ENCODE data around the gene MIA2.
"Not testable (repeated sequence)": the region's sequence is repeated elsewhere in the genome, so short reads cannot be mapped to it uniquely, and the experiment has no call there.

MIA2 gene

GRCh38 chr14:39230416-39231035 is 3.2 kb upstream of the MIA2 start:
- no peak for DNase-seq (ENCODE audit: low spot score)

GRCh38 chr14:39231751-39232553 is 1.8 kb upstream of the MIA2 start:
- peak; percentile 5 for DNase-seq (ENCODE audit: low spot score)

- no peak for DNase-seq (ENCODE audit: low spot score)
Observed at GRCh38 chr14:39232554-39233415, 930 bp upstream of the MIA2 start.

DNA sequence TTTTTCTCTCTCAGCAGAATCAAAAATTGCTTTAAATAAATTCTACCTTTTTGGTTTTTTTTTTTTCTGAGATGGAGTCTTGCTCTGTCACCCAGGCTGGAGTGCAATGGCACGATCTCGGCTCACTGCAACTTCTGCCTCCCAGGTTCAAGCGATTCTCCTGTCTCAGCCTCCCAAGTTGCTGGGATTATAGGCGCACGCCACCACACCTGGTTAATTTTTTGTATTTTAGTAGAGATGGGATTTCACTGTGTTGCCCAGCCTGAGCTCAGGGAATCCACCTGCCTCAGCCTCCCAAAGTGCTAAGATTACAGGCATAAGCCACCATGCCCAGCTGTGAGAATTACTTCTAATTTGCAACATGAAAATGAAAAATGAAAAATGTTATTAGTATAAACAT is 1.3 kb downstream of the MIA2 start:
- DNase-seq (ENCODE audit: low spot score), result not testable (repeated sequence)

DNA sequence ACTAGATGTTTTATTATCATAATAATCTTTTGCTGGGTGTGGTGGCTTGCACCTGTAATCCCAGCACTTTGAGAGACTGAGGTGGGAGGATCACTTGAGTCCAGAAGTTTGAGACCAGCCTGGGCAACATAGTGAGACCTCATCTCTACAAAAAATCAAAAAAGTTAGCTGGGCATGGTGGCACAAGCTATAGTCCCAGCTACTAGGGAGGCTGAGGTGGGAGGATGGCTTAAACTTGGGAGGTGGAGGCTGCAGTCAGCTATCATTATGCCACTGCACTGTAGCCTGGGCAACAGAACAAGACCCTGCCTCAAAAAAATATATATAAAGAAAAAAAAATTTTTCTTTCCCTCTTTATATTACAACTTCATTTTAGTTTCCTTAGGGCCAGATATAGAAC is 1.8 kb downstream of the MIA2 start:
- DNase-seq (ENCODE audit: low spot score), result not testable (repeated sequence)

- DNase-seq (ENCODE audit: low spot score), result no peak
Observed at GRCh38 chr14:39240769-39241168, 7.1 kb downstream of the MIA2 start.

GRCh38 chr14:39241637-39242036 is 7.9 kb downstream of the MIA2 start:
- DNase-seq (ENCODE audit: low spot score), result no peak

DNA sequence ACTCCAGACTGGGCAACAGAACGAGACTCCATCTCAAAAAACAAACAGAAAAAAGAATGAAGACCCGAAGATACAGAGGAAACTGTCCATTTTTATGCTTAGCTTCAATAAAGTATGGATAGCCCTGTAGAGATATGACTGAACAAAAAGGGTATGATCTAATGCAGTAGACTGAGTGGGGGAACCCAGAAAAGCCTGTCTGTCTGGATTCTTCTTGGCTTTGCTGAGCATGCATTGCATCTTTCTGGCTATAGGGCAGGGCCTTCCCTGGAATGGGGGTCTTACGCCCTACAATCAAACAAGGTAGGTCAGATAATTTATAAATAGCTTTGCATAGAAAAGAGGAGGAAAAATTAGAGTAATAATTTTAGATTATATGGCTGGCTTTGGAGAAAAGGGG is 10.1 kb downstream of the MIA2 start:
- no peak for DNase-seq (ENCODE audit: low spot score)

DNA sequence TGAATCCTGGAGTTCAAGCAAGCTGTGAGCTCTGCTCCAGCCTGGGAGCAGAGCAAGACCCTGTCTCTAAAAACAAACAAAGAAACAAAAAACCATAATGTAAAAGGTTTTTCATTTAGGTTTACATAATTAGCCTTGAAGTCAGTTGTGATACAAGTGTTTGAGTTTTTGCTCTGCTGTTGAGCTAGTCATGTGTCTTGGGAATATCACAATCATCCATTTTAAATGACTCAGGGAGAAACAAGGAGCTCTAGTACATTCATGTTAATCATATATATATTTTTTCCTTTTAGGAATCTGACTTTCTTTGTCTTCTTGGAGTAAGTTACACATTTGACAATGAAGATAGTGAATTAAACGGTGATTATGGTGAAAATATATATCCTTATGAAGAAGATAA is 12.9 kb downstream of the MIA2 start:
- DNase-seq (ENCODE audit: low spot score), result no peak

DNA sequence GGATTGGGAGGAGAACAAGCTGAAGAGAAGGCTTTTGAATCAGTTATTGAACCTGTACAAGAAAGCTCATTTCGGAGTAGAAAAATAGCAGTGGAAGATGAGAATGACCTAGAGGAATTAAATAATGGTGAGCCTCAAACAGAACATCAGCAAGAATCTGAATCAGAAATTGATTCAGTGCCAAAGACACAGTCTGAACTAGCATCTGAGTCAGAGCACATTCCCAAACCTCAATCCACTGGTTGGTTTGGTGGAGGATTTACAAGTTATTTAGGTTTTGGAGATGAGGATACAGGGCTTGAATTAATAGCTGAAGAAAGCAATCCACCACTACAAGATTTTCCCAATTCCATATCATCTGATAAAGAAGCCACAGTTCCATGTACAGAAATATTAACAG is 13.5 kb downstream of the MIA2 start:
- DNase-seq (ENCODE audit: low spot score), result no peak

DNA sequence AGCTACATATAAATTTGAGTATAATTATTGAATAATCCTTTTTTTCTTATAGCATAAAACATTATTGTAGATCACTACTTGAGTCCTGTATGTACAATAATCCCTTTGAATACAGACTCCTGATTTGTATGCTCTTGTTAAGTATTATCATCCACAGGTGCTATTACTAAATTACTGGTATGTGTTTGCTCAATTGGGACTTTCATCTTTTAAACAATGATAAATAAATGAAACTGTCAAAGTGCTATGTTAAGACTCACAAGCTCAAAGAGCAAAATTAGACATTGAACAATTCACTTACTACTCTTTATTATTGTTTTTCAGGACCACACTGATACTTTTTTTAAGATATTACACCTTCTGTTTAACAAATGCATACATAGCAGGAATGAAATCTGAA is 17.8 kb downstream of the MIA2 start:
- DNase-seq (ENCODE audit: low spot score), result no peak

DNA sequence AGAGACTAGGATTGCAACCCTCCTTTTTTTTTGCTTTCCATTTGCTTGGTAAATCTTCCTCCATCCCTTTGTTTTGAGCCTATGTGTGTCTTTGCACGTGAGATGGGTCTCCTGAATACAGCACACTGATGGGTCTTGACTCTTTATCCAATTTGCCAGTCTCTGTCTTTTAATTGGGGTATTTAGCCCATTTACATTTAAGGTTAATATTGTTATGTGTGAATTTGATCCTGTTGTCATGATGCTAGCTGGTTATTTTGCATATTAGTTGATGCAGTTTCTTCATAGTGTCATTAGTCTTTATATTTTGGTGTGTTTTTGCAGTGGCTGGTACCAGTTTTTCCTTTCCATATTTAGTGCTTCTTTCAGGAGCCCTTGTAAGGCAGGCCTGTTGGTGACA is 23.7 kb downstream of the MIA2 start:
- DNase-seq (ENCODE audit: low spot score), result not testable (repeated sequence)

GRCh38 chr14:39258782-39259545 is 25.2 kb downstream of the MIA2 start:
- DNase-seq (ENCODE audit: low spot score), result no peak

- DNase-seq (ENCODE audit: low spot score), result not testable (repeated sequence)
Observed at GRCh38 chr14:39260161-39260560, 26.4 kb downstream of the MIA2 start.

DNA sequence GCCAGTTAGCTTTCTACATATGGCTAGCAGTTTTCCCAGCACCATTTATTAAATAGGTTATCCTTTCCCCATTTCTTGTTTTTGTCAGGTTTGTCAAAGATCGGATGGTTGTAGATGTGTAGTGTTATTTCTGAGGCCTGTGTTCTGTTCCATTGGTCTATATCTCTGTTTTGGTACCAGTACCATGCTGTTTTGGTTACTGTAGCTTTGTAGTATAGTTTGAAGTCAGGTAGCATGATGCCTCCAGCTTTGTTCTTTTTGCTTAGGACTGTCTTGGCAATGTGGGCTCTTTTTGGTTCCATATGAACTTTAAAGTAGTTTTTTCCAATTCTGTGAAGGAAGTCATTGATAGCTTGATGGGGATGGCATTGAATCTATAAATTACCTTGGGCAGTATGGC is 28.5 kb downstream of the MIA2 start:
- not testable (repeated sequence) for DNase-seq (ENCODE audit: low spot score)

- DNase-seq (ENCODE audit: low spot score), result no peak
Observed at GRCh38 chr14:39264057-39264456, 30.3 kb downstream of the MIA2 start.

DNA sequence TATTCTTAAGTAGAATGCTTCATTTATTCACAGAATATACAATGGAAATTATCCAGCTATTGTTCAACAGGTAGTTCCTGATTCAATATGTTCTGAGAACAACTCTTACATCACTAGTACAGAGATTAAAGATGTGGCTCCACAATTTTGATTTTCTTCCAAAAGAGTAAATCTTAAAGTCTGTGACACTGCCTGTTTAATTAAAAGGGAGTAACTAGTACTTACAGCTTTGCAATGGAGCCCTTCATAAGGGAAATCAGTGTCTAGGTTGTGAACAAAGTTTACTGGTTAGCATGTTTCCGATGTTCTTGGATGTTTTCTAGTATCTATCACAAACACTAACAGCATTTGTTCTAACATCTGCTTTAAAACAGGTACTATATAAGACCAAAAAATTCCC is 30.8 kb downstream of the MIA2 start:
- DNase-seq (ENCODE audit: low spot score), result no peak

DNA sequence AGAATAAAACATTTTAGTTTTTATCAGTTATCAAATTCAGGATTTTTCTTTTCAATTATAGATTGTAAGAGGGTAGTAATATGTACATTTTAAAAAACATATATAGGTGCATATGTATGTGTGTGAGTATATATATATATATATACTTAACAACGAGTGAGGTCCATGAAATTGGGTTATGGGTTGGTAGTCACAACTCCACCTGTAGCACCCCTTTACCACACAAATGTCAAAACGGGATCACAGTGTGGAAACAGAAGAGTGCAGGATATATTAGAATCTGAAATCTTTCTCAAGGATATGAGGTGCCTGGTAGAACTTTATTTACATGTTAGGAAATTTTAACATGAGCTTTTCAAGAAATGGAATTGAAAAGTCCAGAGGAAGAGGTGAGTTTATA is 31.3 kb downstream of the MIA2 start:
- DNase-seq (ENCODE audit: low spot score), result no peak

DNA sequence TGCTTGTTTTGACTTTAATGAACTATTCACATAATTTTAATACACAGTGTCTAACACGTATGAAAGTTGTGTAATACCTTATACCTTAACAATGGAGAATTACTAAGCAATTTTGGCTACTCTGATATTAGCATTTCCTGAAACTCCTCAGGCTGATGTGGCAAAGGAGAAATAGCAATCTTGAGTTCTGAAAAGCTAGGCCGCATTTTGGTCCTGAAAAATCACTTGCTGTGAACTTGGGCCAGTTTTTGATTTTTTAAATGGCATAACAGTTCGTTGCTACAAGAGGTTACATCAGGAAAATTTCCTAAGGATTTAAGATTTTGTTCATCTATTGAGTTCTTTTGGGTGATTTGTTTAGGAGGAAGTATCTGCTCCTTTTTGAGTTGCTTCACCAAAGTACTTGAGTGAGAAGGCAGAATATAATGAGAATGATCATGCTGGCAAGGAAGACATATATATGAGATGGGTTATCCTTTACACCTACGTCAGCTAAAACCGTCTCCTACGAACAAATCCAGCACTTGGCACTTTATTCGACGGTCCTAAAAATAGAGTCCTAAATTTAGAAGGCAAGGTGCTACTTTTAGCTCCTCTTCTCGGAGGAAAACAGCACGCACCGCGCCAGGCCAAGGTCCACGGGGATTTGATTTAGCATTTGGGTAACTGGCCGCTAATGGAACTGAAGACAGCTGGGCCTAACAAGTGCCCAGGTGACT is 32.2 kb downstream of the MIA2 start:
- DNase-seq (ENCODE audit: low spot score), result no peak

DNA sequence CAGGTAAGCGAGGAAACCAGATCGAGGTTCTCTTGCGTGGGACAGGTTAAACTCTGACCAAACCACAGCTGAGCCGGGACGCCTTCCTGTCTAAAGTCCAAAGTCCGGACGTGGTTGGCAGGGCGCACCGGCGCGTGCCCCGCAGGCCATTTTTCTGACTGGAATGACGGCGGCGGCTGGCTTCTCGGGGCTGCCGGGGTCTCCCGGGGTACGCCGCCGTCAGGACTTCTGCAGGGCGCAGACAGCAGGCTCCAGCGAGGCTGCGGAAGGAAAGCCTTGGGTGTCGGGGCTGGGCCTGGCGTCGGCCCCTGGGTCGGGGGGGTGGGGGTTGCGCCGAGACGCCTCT is 32.8 kb downstream of the MIA2 start:
- no peak for DNase-seq (ENCODE audit: low spot score)

GRCh38 chr14:39266871-39267607 is 33.3 kb downstream of the MIA2 start:
- DNase-seq (ENCODE audit: low spot score), result peak; percentile 79

All from germinal center (tissue), 1 donor.